Breast epithelium (tissue), 4 donors: ENCODE results near the gene EIF5. TPM values are rescaled to one million over a fixed set of nuclear protein-coding genes. Genes with fewer than 3 reads are reported as not detected.
"Not testable (repeated sequence)": the region's sequence is repeated elsewhere in the genome, so short reads cannot be mapped to it uniquely, and the experiment has no call there.

Experiments used
- DNase-seq, 2 donors: peaks; one replicate each; pipeline ENCODE4 v3.0.0-alpha.2; 2019; ENCODE audit warnings: low spot score in 2 of 2
- H3K27ac ChIP-seq, 2 donors: fragments of 200-600 bp; sonication (generic) in 1 of 2; one replicate each; pipeline ENCODE4 v1.5.1; 2016 to 2019; ENCODE audit warnings: mild to moderate bottlenecking in 1 of 2
- H3K27me3 ChIP-seq, 2 donors: fragments of 200-600 bp; sonication (generic) in 1 of 2; one replicate each; pipeline versions ENCODE4 v1.5.1 to v1.6.0; 2017 to 2019; ENCODE audit warnings: control low read depth in 1 of 2, mild to moderate bottlenecking in 1 of 2
- H3K36me3 ChIP-seq: fragments of 200-600 bp; one replicate; pipeline ENCODE4 v1.5.1; 2019
- H3K4me1 ChIP-seq, 2 donors: fragments of 200-600 bp; sonication (generic); one replicate each; pipeline ENCODE4 v1.5.1; 2016 to 2019; ENCODE audit warnings: control low read depth in 1 of 2
- H3K4me3 ChIP-seq, 3 donors: fragments of 200-600 bp; sonication (generic); 1 replicate in 2 of 3; 2 replicates in 1 of 3; pipeline ENCODE4 v1.5.1; 2016 to 2019; ENCODE audit warnings: mild to moderate bottlenecking in 3 of 3, moderate library complexity in 2 of 3
- H3K9me3 ChIP-seq, 2 donors: fragments of 200-600 bp; sonication (generic) in 1 of 2; one replicate each; pipeline ENCODE4 v1.5.1; 2016 to 2019; ENCODE audit warnings: control low read depth in 1 of 2
- POLR2A ChIP-seq: fragments of 450-650 bp; IDR thresholded peaks from one replicate; pipeline ENCODE4 v1.6.1; 2016; ENCODE audit warnings: antibody characterized with exemption, mild to moderate bottlenecking, moderate library complexity
- POLR2AphosphoS5 ChIP-seq, 3 donors: sonication (generic); formaldehyde crosslinking; IDR thresholded peaks; one replicate each; pipeline ENCODE4 v1.6.1; 2017; ENCODE audit warnings: antibody characterized with exemption in 3 of 3
- intact Hi-C: fragments of 100-400 bp; cut with DNase I; formaldehyde crosslinking; loops from one replicate; pipeline ENCODE4 v1.15.1; 2023; ENCODE audit warnings: low total_unique reads
- total RNA-seq, 3 donors: library from RNA; depleted of rRNA; stranded (reverse); fragments of >200 nt; gene quantifications; one replicate each; pipeline ENCODE4 v1.1.0, GENCODE V29; 2016
- TF ChIP-seq, protein P1 (sequence below), 3 donors: fragments of 450-650 bp; IDR thresholded peaks; one replicate each; pipeline ENCODE4 v1.5.1; 2016 to 2017; ENCODE audit warnings: antibody characterized with exemption in 3 of 3, mild to moderate bottlenecking in 3 of 3, moderate library complexity in 3 of 3

The EIF5 gene
- total RNA-seq, 3 donors from 2014 or later = 143 to 254 (median 150) TPM

DNA sequence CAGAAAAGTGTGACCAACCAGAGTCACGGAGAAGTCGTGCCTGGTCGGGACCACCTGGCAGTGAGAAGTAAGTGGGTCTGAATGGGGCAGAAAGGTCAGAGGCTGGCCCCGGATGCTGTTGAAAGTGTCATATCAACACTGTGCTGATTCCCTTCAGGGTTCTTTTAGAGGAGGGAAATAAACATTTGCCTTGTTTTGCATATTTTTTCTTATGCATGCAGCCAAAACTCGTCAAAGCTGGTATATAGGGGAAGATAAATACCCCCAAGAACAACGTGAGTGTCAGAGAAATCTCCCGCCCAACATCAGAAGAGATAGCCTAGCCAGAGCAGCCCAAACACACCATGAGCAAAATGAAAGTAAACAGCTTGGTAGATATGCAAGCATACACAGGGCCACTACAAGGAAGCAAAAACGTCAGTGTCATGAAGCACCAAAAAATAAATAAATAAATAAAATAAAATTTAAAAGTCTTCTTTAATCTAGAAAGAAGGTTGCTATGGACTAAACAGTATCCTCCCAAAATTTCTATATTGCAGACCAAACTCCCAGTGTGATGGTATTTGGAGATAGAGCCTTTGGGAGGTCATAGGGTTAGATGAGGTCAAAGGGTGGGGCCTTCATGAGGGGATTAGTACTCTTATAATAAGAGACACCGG is 22.1 kb downstream of the EIF5 start:
- H3K4me1 ChIP-seq = no peaks in the 10 kb centered on the region
- DNase-seq = no peak
- peak overlapping the region in 1 of 3 donors; percentile 2 for H3K4me3 ChIP-seq
- no peak overlapping the region for H3K27ac ChIP-seq
- intact Hi-C loops = loop anchor here (1.0 kb wide), 1 partner anchor 30 kb away; no protein-coding TSS in a partner anchor
- no peak for TF ChIP-seq POLR2A
- TF ChIP-seq, protein P1, sequence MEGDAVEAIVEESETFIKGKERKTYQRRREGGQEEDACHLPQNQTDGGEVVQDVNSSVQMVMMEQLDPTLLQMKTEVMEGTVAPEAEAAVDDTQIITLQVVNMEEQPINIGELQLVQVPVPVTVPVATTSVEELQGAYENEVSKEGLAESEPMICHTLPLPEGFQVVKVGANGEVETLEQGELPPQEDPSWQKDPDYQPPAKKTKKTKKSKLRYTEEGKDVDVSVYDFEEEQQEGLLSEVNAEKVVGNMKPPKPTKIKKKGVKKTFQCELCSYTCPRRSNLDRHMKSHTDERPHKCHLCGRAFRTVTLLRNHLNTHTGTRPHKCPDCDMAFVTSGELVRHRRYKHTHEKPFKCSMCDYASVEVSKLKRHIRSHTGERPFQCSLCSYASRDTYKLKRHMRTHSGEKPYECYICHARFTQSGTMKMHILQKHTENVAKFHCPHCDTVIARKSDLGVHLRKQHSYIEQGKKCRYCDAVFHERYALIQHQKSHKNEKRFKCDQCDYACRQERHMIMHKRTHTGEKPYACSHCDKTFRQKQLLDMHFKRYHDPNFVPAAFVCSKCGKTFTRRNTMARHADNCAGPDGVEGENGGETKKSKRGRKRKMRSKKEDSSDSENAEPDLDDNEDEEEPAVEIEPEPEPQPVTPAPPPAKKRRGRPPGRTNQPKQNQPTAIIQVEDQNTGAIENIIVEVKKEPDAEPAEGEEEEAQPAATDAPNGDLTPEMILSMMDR (IDR thresholded peaks at IDR 0.05) = no peak
- no peak for TF ChIP-seq POLR2AphosphoS5 (IDR thresholded peaks at IDR 0.05)
- H3K9me3 ChIP-seq = no peaks in the 10 kb centered on the region
- no peaks in the 10 kb centered on the region for H3K27me3 ChIP-seq
- H3K36me3 ChIP-seq = no peaks in the 10 kb centered on the region

DNA sequence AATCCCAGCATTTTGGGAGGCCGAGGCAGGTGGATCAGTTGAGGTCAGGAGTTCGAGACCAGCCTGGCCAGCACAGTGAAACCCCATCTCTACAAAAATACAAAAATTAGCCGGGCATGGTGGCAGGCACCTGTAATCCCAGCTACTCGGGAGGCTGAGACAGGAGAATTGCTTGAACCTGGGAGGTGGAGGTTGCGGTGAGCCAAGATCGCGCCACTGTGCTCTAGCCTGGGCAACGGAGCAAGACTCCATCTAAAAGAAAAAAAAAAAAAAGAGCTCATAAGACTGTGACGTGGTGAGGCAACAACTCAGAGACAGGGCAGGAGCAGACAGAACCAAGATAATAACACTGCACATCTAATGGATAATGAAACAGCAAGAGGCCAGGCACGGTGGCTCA is 23.5 kb downstream of the EIF5 start:
- H3K9me3 ChIP-seq, H3K4me3 ChIP-seq, intact Hi-C loops, H3K4me1 ChIP-seq, DNase-seq, H3K36me3 ChIP-seq, H3K27me3 ChIP-seq, H3K27ac ChIP-seq: not testable (repeated sequence)

DNA sequence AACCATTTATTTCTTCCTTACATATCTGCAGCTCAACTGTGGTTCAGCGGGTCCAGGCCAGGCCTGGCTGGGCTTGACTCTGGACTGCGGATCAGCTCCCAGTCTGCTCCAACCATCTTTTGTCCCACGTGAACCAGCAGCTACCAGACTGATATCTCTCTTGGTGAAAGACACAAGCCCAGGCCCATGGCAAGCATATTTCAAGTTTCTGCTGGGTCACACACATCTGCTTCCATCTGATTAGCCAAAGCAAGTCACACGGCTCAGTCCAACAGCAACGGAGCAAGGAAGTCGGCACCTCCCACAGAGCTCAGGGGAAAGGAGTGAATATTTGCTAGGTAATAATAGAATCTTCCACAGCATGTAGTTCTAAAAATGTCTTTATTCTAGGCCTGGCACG is 26.5 kb downstream of the EIF5 start:
- intact Hi-C loops = no loop called here
- no peaks in the 10 kb centered on the region for H3K4me1 ChIP-seq
- no peak for DNase-seq

DNA sequence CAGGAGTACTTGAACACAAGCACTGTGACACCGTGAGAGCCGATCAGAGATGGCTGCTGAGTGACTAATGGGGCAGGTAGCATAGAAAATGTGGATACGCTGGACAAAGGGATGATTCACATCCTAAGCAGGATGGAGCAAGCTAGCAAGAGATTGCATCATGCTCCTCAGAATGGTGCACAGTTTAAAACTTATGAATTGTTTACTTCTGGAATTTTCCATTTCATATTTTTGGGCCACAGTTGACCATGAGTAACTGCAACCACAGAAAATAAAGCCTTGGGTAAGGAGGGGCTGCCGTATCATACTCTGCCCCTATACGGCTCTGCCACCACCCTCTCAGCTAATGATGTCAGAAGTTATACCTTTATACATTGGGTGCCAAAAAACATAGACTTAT is 27.8 kb downstream of the EIF5 start:
- peaks cover 8 to 15% of the 10 kb centered on the region in 2 donors for H3K9me3 ChIP-seq
- no peak for TF ChIP-seq POLR2AphosphoS5 (IDR thresholded peaks at IDR 0.05)
- no peak for TF ChIP-seq POLR2A
- no peak for DNase-seq
- H3K4me3 ChIP-seq = no peak overlapping the region
- H3K27ac ChIP-seq = no peak overlapping the region
- no peaks in the 10 kb centered on the region for H3K36me3 ChIP-seq
- H3K27me3 ChIP-seq = no peaks in the 10 kb centered on the region
- intact Hi-C loops = no loop called here
- H3K4me1 ChIP-seq = no peaks in the 10 kb centered on the region

More for the DNA sequence above, 26.5 kb downstream of the EIF5 start:
- H3K27me3 ChIP-seq = no peaks in the 10 kb centered on the region
- H3K9me3 ChIP-seq = peaks cover 8 to 15% of the 10 kb centered on the region in 2 donors
- H3K36me3 ChIP-seq = no peaks in the 10 kb centered on the region
- TF ChIP-seq POLR2A (no peak), POLR2AphosphoS5 (IDR thresholded peaks at IDR 0.05) (no peak)
- TF ChIP-seq, protein P1 (IDR thresholded peaks at IDR 0.05) = no peak
- no peak overlapping the region for H3K27ac ChIP-seq
- H3K4me3 ChIP-seq = no peak overlapping the region

DNA sequence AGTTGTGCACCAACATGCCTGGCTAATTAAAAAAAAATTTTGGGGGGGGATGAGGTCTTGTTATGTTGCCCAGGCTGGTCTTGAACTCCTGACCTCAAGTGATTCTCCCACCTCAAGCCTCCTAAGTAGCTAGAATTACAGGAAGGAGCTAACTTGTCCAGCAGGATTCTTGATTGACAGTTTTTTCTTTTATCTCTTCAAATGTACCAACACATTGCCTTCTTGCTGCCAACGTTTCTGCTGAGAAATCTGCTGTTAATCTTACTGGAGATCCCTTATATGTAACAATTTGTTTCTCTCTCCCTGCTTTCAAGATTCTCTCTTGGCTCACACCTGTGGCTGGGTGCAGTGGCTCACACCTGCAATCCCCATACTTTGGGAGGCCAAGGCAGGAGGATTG is 28.7 kb downstream of the EIF5 start:
- no peaks in the 10 kb centered on the region for H3K4me1 ChIP-seq
- H3K36me3 ChIP-seq = no peaks in the 10 kb centered on the region
- DNase-seq = no peak
- intact Hi-C loops = no loop called here
- TF ChIP-seq, protein P1 (IDR thresholded peaks at IDR 0.05) = no peak
- TF ChIP-seq POLR2A = no peak
- no peak for TF ChIP-seq POLR2AphosphoS5 (IDR thresholded peaks at IDR 0.05)
- H3K4me3 ChIP-seq = no peak overlapping the region
- H3K27ac ChIP-seq = no peak overlapping the region
- peaks cover 8 to 15% of the 10 kb centered on the region in 2 donors for H3K9me3 ChIP-seq
- no peaks in the 10 kb centered on the region for H3K27me3 ChIP-seq

DNA sequence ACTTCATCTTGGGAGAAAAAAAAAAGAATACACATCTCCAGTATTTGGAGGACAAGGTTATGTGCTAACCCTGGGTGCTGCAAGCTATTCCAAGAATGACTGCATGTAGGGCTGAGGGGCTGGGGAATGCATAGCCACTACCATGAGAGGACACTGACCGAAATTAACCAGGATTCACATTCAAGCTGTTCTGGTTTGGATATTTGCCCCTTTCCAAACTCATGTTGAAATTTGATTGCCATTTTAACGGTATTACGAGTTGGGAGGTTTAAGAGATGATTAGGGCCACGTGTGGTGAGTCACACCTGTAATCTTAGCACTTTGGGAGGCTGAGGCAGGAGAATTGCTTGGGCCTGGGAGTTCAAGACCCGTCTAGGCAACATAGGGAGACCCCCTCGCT is 32.7 kb downstream of the EIF5 start:
- Histone ChIP-seq H3K4me1 (no peaks in the 10 kb centered on the region), H3K4me3 (no peak overlapping the region), H3K27ac (no peak overlapping the region), H3K9me3 (peaks cover 8 to 15% of the 10 kb centered on the region in 2 donors), H3K27me3 (no peaks in the 10 kb centered on the region), H3K36me3 (no peaks in the 10 kb centered on the region)
- DNase-seq = no peak
- TF ChIP-seq POLR2AphosphoS5 (IDR thresholded peaks at IDR 0.05) (no peak), POLR2A (no peak)
- TF ChIP-seq, protein P1 (IDR thresholded peaks at IDR 0.05) = no peak
- intact Hi-C loops = no loop called here
